ACC112 (cell line): Measurements from ENCODE around the gene KCNJ10.

Source experiments
- H2AFZ ChIP-seq: fragments of 200-600 bp; sonication (generic); one replicate; pipeline ENCODE4 v1.6.0; 2017; ENCODE audit warnings: antibody characterized with exemption, low read length; ENCODE audit not compliant: unreplicated experiment
- H3K27ac ChIP-seq: fragments of 200-600 bp; sonication (generic); 2 replicates; pipeline ENCODE4 v1.5.1; 2014; ENCODE audit warnings: low read depth, mild to moderate bottlenecking, antibody characterized with exemption, low read length, moderate library complexity
- H3K27me3 ChIP-seq: fragments of 200-600 bp; sonication (generic); 2 replicates; pipeline ENCODE4 v1.6.1; 2014; ENCODE audit warnings: mild to moderate bottlenecking, antibody characterized with exemption, low read length, moderate library complexity, mixed read lengths; ENCODE audit not compliant: insufficient read depth
- H3K36me3 ChIP-seq: fragments of 200-600 bp; sonication (generic); 2 replicates; pipeline ENCODE4 v1.6.1; 2016; ENCODE audit warnings: mild to moderate bottlenecking, antibody characterized with exemption, low read length, moderate library complexity, mixed read lengths; ENCODE audit not compliant: insufficient read depth
- H3K4me1 ChIP-seq: fragments of 200-600 bp; sonication (generic); one replicate; pipeline ENCODE4 v1.6.1; 2016; ENCODE audit warnings: low read length, mixed read lengths; ENCODE audit not compliant: insufficient read depth, unreplicated experiment, control insufficient read depth
- H3K4me3 ChIP-seq: fragments of 200-600 bp; sonication (generic); 2 replicates; pipeline ENCODE4 v1.5.1; 2014; ENCODE audit warnings: mild to moderate bottlenecking, low read depth, low read length
- H3K79me2 ChIP-seq: fragments of 200-600 bp; sonication (generic); one replicate; pipeline ENCODE4 v1.6.0; 2016; ENCODE audit warnings: low read length; ENCODE audit not compliant: control insufficient read depth, unreplicated experiment, insufficient read depth

Gene KCNJ10

DNA sequence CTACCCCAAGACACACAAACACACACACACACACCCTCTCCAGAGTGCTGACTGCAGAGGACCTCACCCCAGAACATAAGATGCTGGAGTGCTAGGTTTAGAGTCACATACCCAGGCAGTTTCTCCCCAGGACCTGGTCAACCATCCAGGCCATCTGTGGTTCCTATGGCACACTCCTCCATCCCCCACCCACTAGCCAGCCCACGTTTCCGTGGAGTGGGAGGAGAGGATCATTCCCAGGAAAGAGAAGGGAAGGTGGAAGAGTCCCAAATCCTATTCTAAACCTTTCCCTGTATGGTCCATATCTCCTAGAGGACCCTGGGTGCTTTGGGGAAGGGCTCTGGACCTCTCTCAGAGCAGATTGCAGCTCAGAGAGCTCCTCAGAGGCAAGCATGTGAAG lies 12.5 kb upstream of the KCNJ10 start:
- Histone ChIP-seq H3K4me1 (peaks cover 8% of the 10 kb centered on the region), H3K4me3 (no peak overlapping the region), H3K27me3 (peaks cover 59% of the 10 kb centered on the region), H3K27ac (no peak overlapping the region), H3K36me3 (no peaks in the 10 kb centered on the region), H3K79me2 (no peaks in the 10 kb centered on the region), H2AFZ (no peak overlapping the region)

DNA sequence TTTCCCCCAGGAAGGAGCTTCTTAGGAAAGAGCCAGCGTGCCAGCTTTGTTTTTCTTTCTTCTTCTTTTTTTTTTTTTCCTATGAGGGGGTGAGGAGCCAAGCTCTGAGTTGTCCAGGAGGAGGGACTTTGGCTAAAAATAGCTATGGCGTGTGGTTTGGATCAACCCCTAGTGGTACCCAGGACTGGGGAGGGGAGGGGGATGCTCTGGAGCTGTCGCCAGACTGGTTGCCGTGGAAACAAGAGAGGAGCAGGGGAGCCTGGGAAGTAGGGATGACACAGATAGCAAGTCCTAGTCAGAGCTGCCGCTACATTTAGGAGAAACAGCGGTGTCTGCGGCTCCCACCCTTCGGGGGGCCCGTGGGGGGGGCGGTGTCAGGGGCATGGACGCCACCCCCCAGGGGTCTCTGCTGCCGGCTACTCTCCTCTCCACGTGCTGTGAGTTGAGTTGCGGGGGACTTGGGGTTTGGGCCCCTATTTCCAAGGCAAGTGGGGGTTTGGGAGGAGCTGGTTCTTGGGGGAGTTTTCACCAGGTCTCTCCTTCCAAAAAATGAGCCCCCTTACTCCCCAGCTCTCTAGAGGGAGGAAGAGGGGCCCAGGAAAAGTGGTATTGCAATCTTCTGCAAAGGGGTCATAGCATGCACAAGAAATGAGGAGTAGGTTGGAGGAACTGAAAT lies 11.4 kb upstream of the KCNJ10 start, which contains the start of gene KCNJ9:
KCNJ9 (plus strand) TSS at position 278 of the 676 bp plus-strand sequence. CDS start 2,493 bp downstream, outside the sequence.
- Histone ChIP-seq H3K4me3 (no peak within 1 kb of the TSS), H3K36me3 (no peaks in the 10 kb centered on the region), H3K27me3 (peaks cover 65% of the 10 kb centered on the region), H3K79me2 (no peaks in the 10 kb centered on the region), H2AFZ (no peak within 1 kb of the TSS), H3K27ac (no peak within 1 kb of the TSS), H3K4me1 (peaks cover 8% of the 10 kb centered on the region)

DNA sequence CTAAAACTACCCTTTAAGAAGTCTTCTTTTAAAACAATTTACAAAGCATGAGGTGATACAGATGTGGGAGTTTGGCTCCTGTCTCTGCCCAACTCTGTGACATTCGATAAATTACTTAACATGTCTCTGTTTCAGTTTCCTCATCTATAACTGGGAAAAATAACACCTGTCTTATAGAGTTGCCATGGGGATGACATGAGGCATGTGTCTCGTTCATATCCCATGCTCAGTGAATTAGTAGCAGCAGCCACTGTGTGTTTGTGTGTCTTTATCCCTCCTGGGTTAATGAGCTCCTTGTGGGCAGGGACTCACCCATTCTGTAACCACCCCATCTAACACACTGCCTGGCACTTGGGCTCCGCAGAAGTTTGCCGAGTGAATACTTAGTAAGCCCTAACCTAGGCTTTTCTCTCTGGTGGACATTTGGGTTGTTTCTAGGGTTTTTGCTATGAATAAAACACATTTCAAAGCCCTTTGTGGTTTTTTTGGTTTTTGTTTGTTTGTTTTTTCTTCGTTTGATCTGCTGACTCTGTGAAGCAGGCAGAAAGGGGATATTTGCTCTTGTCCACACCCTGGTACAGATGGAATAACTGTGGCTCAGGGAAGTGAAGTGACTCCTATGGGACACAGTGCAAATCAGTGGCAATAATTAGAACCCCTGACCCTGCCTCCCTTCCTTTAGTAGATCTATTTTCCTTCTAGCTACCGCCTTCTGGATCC lies 10.6 kb upstream of the KCNJ10 start:
- H3K4me3 ChIP-seq = no peak overlapping the region

DNA sequence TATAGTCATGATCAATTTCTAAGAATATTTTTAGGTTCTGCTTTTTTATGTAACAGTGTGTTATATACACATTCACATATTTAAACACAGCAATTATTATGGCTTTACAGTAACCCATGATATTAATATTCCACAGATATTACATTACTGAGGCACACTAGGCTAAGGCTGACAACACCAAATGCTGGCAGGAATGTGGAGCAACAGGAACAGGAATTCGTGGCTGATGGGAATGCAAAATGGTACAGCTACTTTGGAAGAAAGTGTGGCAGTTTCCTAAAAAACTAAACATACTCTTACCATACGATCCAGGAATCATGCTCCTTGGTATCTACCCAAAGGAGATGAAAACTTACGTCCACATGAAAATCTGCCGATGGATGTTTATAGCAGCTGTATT lies 9.5 kb upstream of the KCNJ10 start:
- Histone ChIP-seq H3K4me3 (no peak overlapping the region), H3K36me3 (no peaks in the 10 kb centered on the region), H3K27me3 (peaks cover 83% of the 10 kb centered on the region), H3K79me2 (no peaks in the 10 kb centered on the region), H3K27ac (no peak overlapping the region), H2AFZ (no peak overlapping the region), H3K4me1 (peaks cover 8% of the 10 kb centered on the region)

More for the DNA sequence above, 10.6 kb upstream of the KCNJ10 start:
- peaks cover 73% of the 10 kb centered on the region for H3K27me3 ChIP-seq
- H3K36me3 ChIP-seq = no peaks in the 10 kb centered on the region
- H3K27ac ChIP-seq = no peak overlapping the region
- H3K4me1 ChIP-seq = peaks cover 8% of the 10 kb centered on the region
- no peaks in the 10 kb centered on the region for H3K79me2 ChIP-seq
- no peak overlapping the region for H2AFZ ChIP-seq

DNA sequence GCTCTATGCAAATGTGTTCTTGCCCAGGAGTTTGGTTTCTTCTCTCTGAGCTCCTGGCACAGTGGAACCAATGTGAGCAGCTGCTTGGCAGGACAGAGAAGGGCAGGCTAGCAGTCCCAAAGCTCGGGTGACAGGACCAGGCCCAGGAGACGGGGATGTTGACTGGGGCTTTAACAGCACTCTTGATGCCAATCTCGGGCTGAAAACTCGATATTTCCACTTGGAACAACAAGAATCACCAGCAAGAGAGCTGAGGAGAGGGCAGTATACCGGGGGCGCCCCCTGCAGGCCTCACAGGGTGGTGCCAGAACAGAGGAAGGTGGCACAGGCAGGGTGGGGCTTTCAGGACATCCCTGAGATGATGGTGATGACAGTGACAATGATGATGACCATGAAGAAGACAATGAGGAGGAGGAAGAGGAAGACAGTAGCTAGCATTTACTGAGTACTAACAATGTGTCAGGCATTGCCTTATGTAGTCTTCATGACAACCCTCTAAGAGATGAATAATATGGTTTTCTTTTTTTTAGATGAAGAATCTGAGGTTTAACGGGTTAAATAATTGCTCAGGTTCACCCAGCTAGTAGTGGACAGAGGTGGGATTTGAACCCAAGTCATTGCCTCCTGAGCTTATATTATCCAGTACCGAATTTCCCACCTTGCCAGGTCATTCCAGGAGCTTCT lies 8.7 kb upstream of the KCNJ10 start:
- Histone ChIP-seq H3K4me3 (no peak overlapping the region), H3K36me3 (no peaks in the 10 kb centered on the region), H2AFZ (no peak overlapping the region), H3K4me1 (peaks cover 8% of the 10 kb centered on the region), H3K27me3 (peaks cover 83% of the 10 kb centered on the region), H3K27ac (no peak overlapping the region), H3K79me2 (no peaks in the 10 kb centered on the region)

DNA sequence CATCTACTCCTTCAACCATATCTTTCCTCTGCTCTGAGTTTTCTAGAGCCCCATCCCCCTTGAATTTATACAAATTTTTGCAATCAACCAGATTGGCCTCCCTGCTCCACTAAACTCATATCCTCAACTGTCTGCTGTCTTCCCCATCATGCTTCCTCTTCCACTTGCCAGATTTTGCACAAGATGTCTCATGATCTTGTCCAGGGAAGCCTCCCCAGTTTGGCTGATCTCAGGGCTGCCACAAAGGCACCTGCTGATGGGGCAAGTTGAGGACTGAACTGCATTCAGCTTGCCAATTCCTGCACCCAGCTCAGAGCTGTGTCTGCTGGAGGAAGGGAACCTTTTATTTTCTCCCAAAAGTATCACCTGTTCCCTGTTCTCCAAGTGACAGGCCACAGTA lies 7.5 kb upstream of the KCNJ10 start:
- Histone ChIP-seq H3K4me3 (no peak overlapping the region), H3K27ac (no peak overlapping the region), H3K79me2 (no peaks in the 10 kb centered on the region), H2AFZ (no peak overlapping the region), H3K27me3 (peaks cover 76% of the 10 kb centered on the region), H3K4me1 (peaks cover 8% of the 10 kb centered on the region), H3K36me3 (no peaks in the 10 kb centered on the region)

DNA sequence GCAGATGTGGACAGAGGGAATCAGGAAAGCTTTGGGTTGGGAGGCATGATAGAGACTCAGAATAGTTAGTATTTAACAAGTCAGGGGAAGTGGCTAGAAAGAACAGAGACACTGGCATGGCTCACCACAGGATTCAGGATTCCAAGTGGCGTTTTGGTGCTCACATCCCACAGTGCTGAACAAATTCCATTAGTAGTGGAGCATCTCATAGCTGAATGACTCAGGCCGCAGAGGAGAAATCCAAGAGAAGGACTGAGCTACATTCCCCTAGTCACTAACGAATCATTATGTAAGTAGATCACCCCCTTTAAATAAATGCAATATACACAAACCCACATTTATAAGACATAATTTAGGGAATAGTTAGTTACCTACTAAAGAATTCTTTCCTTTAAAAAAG lies 6.3 kb upstream of the KCNJ10 start:
- peaks cover 7% of the 10 kb centered on the region for H3K4me1 ChIP-seq
- no peak overlapping the region for H3K27ac ChIP-seq
- H3K4me3 ChIP-seq = no peak overlapping the region
- no peaks in the 10 kb centered on the region for H3K79me2 ChIP-seq
- no peaks in the 10 kb centered on the region for H3K36me3 ChIP-seq
- H3K27me3 ChIP-seq = peaks cover 74% of the 10 kb centered on the region
- no peak overlapping the region for H2AFZ ChIP-seq

DNA sequence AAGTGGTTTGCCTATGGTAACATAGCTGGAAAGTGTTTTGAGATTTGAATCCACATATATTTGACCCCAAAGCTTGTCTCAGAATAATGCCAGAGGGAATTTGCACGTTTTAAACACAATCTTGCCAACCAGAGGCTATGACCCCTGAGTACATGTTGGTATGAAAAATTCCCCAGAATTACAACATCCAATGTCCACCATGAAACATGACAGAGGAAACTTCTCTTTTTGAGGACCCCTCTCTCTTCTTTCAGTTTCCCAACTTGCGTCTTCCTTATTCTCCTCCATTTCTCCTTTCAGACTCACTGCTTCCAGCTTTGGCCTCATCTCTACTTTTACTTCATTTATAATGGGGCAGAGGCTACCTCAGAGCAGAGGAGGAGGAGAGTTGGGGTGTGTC lies 5.9 kb upstream of the KCNJ10 start:
- no peaks in the 10 kb centered on the region for H3K36me3 ChIP-seq
- H2AFZ ChIP-seq = no peak overlapping the region
- no peak overlapping the region for H3K27ac ChIP-seq
- no peak overlapping the region for H3K4me3 ChIP-seq
- peaks cover 3% of the 10 kb centered on the region for H3K4me1 ChIP-seq
- peaks cover 73% of the 10 kb centered on the region for H3K27me3 ChIP-seq
- H3K79me2 ChIP-seq = no peaks in the 10 kb centered on the region

DNA sequence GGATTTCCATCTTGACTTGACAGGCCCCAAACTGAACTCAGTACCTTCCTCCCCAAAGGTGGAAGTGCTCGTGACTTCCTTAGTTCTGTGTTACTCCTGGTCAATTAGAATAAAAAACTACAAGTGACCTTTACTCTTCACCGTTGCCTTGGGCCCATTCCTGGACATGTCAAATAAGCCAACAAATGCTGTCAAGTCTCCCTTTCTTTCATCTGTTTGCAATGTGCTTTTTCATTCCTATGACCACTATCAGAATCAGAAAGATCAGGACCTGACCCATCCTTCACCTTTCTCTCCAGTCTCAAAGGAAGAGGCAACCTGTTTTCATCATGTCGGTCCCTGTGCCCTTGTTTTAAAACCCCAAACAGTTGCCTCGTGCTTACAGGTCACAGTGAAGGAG lies 4.9 kb upstream of the KCNJ10 start:
- H3K27me3 ChIP-seq = peaks cover 73% of the 10 kb centered on the region
- no peaks in the 10 kb centered on the region for H3K36me3 ChIP-seq
- no peak overlapping the region for H2AFZ ChIP-seq

DNA sequence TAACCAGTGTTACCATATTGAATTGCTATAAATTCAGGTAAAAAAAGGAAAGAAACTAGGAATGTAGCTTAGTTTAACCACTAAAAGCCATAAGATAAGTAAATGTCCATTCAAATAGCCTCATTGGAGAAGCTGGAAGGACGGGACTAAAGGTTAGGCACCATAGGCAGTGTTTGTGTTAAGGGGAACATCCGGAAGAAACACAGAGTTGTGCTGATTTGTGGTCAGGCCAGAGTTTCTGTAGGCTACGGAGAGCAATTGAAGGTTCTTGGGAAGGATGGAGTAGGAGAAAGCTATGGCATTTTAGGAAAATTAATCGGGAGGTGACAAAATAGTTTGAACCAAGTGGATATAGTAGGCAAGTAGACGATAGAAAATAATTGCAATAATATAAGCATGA lies 1.3 kb upstream of the KCNJ10 start:
- Histone ChIP-seq H2AFZ (no peak overlapping the region), H3K27me3 (peaks cover 76% of the 10 kb centered on the region), H3K27ac (no peak overlapping the region), H3K4me1 (no peaks in the 10 kb centered on the region), H3K4me3 (no peak overlapping the region), H3K36me3 (no peaks in the 10 kb centered on the region), H3K79me2 (no peaks in the 10 kb centered on the region)

More for the DNA sequence above, 4.9 kb upstream of the KCNJ10 start:
- Histone ChIP-seq H3K4me1 (no peaks in the 10 kb centered on the region), H3K27ac (no peak overlapping the region), H3K79me2 (no peaks in the 10 kb centered on the region), H3K4me3 (no peak overlapping the region)
